H1 (cell line): ENCODE results near the gene SGMS1. TPM values are rescaled to one million over a fixed set of nuclear protein-coding genes. Genes with fewer than 3 reads are reported as not detected.

Source experiments
- GABPA ChIP-seq: IDR thresholded peaks from 2 replicates; pipeline ENCODE4 v1.6.1; 2011; ENCODE audit warnings: mild to moderate bottlenecking, low read length, moderate library complexity, borderline replicate concordance; ENCODE audit not compliant: insufficient read depth
- SP2 ChIP-seq: IDR thresholded peaks from 2 replicates; pipeline ENCODE4 v1.6.1; 2012; ENCODE audit warnings: mild to moderate bottlenecking, low read length, inconsistent platforms
- polyA plus RNA-seq, 7 experiments: library from polyadenylated mRNA; depleted of rRNA in 3 of 7; stranded (reverse) in 5 of 7; unstranded in 2 of 7; fragments of >200 nt in 5 of 7; fragments of 200-250 nt in 2 of 7; gene quantifications; 1 replicate in 5 of 7; 2 replicates in 1 of 7; 4 replicates in 1 of 7; pipeline versions ENCODE4 v1.2.1 to v1.2.3, GENCODE V29; 2011 to 2013; ENCODE audit warnings: missing spikeins in 2 of 7, mixed read lengths in 2 of 7
- total RNA-seq: library from RNA; stranded (reverse); fragmentation: NEBNext Ultra II Directional; extraction: Animal tissue kit (Norgen Biotek cat#: 25700); gene quantifications from 2 replicates; pipeline ENCODE4 v1.2.1, GENCODE V29; 2021

SGMS1 gene
- total and polyA plus RNA-seq, 2 of the 8 experiments (the other 6 are each of a cell fraction or from before 2014, with no cell fraction given) = 6.0 to 15.6 TPM

GRCh38 chr10:50531388-50532077, 92.2 kb downstream of the SGMS1 start (continued):
- no peak for TF ChIP-seq GABPA
- no peak for TF ChIP-seq SP2
